KG1 (cell line): Measurements from ENCODE around the gene PTPRT.

Source experiments
- DNase-seq: peaks from one replicate; lab custom pipeline; 2025; lab: John Stamatoyannopoulos, UW

Gene PTPRT

GRCh38 chr20:42376131-42376530, 813.6 kb downstream of the PTPRT start:
- no peak for DNase-seq

- DNase-seq = no peak
Observed at GRCh38 chr20:42373049-42373448, 816.7 kb downstream of the PTPRT start.

- DNase-seq = no peak
Observed at GRCh38 chr20:42370075-42370474, 819.6 kb downstream of the PTPRT start.

GRCh38 chr20:42368910-42369309, 820.8 kb downstream of the PTPRT start:
- no peak for DNase-seq

- no peak for DNase-seq
Observed at GRCh38 chr20:42366626-42367025, 823.1 kb downstream of the PTPRT start.

- no peak for DNase-seq
Observed at GRCh38 chr20:42364446-42364845, 825.3 kb downstream of the PTPRT start.

GRCh38 chr20:42361402-42361970, 828.2 kb downstream of the PTPRT start:
- DNase-seq = no peak

- no peak for DNase-seq
Observed at GRCh38 chr20:42360621-42361020, 829.1 kb downstream of the PTPRT start.

- DNase-seq = no peak
Observed at GRCh38 chr20:42359617-42360016, 830.1 kb downstream of the PTPRT start.

GRCh38 chr20:42352096-42352495, 837.6 kb downstream of the PTPRT start:
- no peak for DNase-seq

GRCh38 chr20:42350521-42350920, 839.2 kb downstream of the PTPRT start:
- DNase-seq = no peak

GRCh38 chr20:42346189-42347170, 843.2 kb downstream of the PTPRT start:
- no peak for DNase-seq

- DNase-seq = no peak
Observed at GRCh38 chr20:42341654-42342053, 848.1 kb downstream of the PTPRT start.

- no peak for DNase-seq
Observed at GRCh38 chr20:42340368-42340767, 849.3 kb downstream of the PTPRT start.

GRCh38 chr20:42338294-42339201, 851.2 kb downstream of the PTPRT start:
- no peak for DNase-seq

GRCh38 chr20:42336576-42336975, 853.1 kb downstream of the PTPRT start:
- DNase-seq = no peak

- DNase-seq = no peak
Observed at GRCh38 chr20:42319252-42320013, 870.3 kb downstream of the PTPRT start.

- no peak for DNase-seq
Observed at GRCh38 chr20:42313704-42314103, 876.0 kb downstream of the PTPRT start.

- DNase-seq = no peak
Observed at GRCh38 chr20:42309050-42309449, 880.7 kb downstream of the PTPRT start.

- no peak for DNase-seq
Observed at GRCh38 chr20:42308171-42308570, 881.5 kb downstream of the PTPRT start.

GRCh38 chr20:42295592-42295991, 894.1 kb downstream of the PTPRT start:
- no peak for DNase-seq

- DNase-seq = no peak
Observed at GRCh38 chr20:42294976-42295375, 894.7 kb downstream of the PTPRT start.
